ENCODE data around the gene ANTKMT.

The ANTKMT gene

GRCh38 chr16:766008-766819 is 45.3 kb downstream of the ANTKMT start:
- no peak for DNase-seq

- DNase-seq: no peak
Measured at GRCh38 chr16:766820-767640, 46.1 kb downstream of the ANTKMT start.

- no peak for DNase-seq
Measured at GRCh38 chr16:767743-768235, 46.8 kb downstream of the ANTKMT start.

GRCh38 chr16:768428-768827 is 47.5 kb downstream of the ANTKMT start:
- no peak for DNase-seq

GRCh38 chr16:769184-769784 is 48.3 kb downstream of the ANTKMT start:
- no peak for DNase-seq

- no peak for DNase-seq
Measured at GRCh38 chr16:769934-770333, 49.0 kb downstream of the ANTKMT start.

- DNase-seq: no peak
Measured at GRCh38 chr16:770411-770810, 49.5 kb downstream of the ANTKMT start.
